HK-2 (cell line): ENCODE results near the gene PXN.
"Not testable (repeated sequence)": the region's sequence is repeated elsewhere in the genome, so short reads cannot be mapped to it uniquely, and the experiment has no call there.

Experiments used
- DNase-seq: peaks from one replicate; pipeline ENCODE4 v3.0.0-alpha.2; 2018; ENCODE audit not compliant: unreplicated experiment

The PXN gene

DNA sequence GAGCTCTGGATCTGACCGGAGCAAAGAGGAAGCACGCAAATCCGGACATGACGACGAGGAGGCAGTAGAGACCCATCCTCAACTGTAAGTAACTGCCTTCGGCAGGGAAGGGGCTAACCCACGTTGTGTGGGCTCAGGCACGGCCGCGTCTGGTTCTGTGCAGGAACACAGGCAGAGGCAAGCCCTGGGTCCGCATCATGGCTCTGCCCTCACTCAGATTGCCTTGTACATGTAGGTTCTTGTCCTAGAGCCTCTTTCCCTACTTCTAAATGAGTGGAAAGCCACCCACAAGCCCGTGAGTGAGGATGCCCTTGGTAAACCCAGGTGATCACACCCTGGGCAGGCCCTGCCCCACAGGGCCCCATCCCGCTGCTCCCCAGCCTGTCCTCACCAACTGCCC lies 55.7 kb downstream of the PXN start:
- DNase-seq = no peak

DNA sequence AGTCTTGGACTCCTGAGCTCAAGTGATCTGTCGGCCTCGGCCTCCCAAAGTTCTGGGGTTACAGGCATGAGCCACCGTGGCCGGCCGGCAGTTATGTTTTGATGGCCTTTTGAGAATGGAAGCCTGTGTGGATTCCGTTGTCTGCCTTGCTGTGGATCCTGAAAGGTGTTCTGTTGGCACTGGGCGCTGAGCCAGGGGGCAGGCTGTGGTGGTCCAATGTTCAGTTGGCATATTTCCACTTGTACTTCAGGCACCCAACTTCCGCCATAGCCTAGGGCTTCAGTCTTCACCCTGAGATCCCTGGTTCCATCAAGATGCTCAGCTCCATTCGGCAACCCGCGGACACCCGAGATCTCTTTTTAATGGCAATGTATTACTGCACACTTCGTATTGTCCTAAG lies 58.3 kb downstream of the PXN start:
- DNase-seq = no peak

DNA sequence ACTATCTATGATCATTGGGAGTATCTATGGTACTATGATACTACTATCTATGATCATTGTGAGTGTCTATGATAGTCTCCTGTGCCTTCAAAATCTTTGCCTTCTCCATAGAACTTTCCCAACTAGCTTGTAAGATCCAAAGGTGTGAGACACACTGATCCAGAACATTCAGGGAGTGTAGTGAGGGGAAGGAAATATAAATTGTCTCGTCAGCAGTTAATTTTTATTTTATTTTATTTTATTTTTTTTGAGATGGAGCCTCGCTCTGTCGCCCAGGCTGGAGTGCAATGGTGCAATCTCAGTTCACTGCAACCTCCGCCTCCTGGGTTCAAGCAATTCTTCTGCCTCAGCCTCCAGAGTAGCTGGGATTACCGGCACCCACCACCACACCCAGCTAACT lies 58.7 kb downstream of the PXN start:
- not testable (repeated sequence) for DNase-seq

DNA sequence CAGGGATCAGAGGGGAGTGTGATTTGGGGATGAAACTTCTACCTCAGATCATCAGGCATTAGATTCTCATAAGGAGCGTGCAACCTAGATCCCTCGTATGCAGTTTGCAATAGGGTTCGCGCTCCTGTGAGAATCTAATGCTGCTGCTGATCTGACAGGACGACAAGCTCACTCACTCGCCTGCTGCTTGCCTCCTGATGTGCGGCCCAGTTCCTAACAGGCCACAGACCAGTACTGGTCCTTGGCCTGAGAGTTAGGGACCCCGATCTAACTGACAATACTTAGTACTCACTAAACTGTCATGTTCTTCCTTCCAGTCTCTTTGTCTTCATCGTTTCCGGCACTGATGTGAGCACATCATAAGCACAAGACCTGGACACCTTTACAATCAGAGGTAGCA lies 59.3 kb downstream of the PXN start:
- DNase-seq = no peak

DNA sequence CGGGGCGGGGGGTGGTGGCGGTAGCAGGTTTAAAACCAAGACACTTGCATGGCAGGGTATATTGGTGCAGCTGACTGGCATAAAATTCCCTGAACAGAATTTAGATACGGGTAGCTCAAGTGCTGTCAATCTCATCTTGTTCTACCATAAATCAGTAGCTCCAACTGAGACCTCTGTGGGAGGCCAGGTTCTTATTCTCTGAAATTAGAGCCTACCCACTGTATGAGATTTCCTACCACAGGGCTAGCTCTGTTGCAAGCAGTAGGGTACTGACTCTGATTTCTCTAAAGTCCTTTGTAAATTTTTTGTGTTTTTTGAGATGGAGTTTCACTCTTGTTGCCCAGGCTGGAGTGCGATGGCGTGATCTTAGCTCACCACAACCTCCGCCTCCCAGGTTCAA lies 61.4 kb downstream of the PXN start:
- DNase-seq = no peak

DNA sequence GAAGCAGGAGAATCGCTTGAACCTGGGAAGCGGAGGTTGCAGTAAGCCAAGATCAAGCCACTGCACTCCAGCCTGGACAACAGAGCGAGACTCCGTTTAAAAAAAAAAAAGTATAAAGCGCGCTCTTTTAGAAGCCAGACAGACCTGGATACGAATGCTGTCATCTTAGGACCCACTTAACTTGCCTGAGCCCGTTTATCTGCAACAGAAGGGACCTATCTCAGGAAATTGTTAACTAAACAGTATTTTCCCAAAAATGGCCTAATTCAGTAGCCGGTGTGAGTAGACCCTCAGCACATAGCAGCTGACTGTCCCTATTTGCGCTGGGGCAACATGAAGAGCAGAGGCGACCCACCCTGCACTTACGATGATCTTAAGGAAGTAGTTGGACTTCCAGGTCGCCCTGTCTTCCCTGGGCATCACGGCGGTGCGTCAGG lies 65.1 kb downstream of the PXN start:
- DNase-seq = no peak

DNA sequence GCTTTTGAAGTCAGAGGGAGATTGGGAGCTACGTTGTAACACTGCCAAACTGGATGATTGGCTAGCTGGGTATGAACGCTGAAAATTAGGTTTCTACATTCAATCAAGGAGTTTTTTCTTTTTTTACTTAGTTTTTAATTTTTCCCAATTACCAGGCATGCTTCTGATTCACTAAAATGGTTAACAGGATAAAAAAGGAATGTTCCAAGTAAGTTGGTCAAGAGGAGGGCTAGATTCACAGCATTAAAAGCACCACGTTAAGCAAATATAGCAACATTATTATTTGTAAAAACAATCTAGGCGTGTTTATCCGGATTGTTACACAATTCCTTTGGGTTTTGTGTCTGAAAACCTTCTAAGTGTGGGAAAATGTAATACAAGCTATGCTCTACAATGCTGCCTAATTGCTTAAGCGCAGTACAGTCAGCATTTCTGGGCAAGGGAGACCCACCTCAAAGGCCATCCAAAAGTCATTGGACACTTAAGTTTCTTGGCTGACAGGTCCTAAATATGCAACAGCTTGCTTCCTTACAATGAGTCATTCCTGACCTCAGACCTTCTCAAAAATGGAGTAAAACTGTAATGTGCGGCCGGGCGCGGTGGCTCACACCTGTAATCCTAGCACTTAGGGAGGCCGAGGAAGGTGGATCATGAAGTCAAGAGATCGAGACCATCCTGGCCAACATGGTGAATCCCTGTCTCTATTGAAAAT lies 65.8 kb downstream of the PXN start:
- DNase-seq = no peak

DNA sequence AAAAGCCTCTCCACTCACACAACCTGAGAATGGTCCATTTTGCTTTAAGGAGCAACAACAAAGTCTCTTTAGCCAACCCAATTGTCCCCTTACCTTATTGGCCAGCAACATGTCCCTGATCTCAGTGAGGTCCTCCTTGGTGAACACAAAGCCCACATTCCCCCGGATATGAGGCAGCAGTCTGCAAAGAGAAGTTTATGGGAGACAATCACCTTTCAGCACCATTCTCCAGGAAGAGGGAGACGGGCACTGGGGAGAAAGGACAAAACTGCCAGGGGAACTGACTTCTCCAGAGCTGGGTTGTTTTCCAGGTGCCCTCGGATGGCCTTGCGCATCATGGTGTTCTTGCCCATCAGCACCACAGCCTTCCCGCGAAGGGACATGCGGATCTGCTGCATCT lies 66.5 kb downstream of the PXN start:
- no peak for DNase-seq

DNA sequence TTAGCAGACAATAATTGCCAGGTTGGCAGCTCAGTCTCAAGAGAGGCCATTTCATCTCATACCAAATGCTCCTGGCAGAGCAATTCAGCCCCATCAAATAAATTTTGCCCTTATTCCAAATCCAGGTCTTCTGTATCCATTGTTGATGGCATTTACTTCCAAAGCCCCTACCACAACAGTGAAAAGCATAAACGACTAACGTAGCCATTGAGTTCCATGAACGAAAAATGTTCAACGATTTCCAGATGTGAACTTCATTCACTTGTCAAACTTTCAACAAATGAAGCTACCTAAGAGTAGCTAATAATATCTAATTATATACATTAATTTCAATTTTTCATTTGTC lies 68.0 kb downstream of the PXN start:
- DNase-seq = no peak

DNA sequence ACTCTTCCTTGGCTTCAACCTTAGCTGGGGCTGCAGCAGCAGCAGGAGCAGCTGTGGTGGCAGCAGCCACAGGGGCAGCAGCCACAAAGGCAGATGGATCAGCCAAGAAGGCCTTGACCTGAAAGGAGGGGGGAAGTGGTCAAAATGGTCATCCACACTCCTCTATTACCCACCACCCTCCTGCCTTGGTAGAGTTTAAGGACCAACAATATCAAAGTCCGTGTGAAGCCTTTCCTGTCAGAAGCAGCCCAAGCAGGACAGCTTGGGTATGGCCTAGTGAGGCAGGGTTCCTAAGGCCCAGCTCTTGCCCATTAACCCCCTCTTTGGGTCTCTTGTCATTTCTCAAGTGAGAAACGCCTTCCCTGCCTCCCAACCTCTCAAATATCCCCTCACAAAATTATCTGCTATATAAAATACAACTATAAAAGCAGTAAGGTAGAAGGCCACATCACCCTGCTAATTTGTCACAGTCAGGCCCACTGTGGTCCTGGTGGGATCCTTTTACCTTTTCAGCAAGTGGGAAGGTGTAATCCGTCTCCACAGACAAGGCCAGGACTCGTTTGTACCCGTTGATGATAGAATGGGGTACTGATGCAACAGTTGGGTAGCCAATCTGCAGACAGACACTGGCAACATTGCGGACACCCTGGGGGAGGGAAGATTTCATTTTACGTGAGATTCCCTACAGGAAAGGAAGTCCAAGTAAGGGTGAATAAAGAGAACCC lies 68.6 kb downstream of the PXN start:
- not testable (repeated sequence) for DNase-seq

DNA sequence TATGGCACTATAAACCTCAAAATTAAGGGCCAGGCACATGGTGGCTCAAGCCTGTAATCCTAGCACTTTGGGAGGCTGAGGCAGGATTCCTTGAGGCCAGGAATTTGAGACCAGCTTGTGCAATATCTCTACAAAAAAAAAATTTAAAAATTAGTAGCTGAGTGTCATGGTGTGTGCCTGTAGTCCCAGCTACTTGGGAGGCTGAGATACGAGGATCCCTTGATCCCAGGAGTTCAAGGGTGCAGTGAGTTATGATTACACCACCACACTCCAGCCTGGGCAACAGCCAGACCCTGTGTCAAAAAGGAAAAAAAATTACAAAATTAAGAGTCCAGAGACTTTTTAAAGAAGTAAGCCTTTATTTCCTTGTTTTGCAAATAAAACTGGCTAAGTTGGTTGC lies 69.2 kb downstream of the PXN start:
- DNase-seq = no peak

DNA sequence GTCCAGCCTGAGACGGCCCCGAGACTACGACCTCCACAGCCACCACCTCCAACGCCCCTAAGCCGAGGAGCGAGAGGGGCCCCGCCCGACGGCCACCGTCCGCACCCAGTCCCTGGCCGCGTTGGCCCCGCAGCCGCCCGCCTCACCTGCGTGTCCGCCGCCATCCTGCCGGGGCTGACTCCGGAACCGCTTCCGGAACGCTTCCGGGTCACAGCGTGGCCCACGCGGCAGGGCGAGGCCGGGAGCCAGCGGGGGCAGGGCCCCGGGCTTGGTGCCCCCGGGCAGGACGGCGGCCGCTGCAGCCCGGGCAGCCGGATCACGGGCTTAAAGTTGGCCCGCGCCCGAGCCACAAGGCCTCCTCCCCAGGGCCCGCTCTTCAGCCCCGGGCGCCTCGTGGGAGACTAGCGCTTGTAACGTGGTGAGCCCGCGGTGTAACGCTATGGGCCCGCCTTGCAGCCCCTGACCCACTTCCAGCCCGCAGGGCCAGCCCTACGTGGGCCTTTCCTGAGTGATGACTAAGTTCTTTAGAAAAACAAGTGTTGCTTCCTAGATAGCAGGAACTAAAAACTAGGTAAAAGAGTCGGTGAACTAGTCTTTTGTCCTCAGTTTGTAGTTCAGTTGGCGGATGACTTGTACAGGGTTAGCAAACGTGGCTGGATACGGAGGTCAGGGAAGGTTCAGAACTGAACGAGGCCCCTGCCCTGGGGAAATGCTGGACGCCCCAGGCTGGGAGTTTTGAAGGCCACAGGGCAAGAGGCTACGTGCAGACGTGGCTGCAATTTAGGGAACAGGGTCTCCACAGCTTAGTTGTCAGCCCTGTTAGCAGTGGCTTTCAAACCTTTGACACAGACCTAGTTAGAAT lies 70.8 kb downstream of the PXN start, which contains the start of gene GCN1:
TSS of gene GCN1 (minus strand) at position 182 of the 862 bp plus-strand sequence. CDS start at position 164, 18 bp downstream.
- DNase-seq = peak; percentile 89

DNA sequence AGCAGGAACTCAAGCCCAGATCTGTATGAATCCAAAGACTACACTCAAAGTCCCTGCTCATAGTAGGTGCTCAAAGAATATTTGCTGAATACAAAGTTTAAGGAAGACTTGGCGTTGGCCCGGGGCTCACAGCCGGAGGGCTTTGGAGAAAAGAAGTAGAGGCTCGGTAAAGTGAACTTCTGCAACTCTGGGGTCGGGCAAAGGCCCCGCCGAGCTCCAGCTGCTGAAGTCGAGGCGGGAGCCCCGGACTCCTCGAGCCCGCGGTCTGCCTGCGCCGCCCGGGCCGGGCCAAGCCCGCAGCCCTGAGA lies 71.3 kb downstream of the PXN start:
- DNase-seq = no peak

DNA sequence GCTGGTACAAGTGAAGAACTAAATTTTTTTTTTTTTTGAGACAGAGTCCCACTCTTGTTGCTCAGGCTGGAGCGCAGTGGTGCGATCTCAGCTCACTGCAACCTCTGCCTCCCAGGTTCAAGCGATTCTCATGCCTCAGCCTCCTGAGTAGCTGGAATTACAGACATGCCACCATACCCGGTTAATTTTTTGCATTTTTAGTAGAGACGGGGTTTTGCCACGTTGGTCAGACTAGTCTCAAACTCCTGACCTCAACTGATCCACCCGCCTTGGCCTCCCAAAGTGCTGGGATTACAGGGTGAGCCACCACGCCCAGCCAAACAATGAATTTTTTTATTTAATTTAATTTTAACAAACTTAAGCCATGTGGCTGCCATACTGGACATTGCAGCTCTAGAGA lies 72.2 kb downstream of the PXN start:
- not testable (repeated sequence) for DNase-seq

DNA sequence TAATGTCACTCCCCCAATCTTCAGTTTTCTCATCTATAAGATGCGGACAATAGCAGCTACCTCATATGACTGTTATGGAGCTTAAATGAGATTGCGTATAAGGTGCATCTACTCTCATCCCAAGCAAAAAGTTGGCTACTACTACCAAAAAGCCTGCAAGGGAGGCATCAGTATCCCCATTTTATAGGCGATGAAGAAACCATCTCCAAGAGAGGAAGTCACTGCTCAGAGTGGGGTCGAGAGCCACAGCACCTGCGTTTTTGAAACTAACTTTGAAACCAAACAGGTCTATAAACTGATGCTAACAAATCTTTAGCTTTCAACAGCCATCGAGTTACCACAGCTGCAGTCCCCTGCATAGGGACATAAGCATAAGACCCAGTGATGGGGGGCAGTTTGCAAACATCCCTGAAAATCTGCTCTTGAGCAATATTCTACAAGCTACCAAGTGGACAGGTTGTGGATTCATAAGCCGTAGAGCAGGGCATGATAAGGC lies 74.5 kb downstream of the PXN start:
- DNase-seq = no peak

DNA sequence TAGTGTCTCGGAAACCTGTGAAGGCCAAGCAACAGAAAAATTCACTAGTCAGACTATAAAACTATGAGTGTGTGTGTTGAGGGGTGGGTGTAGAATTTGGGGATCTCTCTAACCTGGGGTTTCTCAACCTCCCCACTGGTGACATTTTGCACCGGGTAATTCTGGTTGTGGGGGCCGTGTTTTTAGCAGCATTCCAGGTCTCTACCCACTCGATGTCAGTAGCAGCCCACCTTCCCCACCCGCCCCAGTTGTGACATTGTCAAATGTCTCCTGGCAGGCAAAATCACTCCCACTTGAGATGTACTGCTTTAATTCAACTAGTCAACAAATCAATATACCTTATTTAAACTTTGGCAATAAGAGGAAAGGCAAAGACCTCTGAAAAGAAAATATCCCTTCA lies 75.1 kb downstream of the PXN start:
- no peak for DNase-seq

DNA sequence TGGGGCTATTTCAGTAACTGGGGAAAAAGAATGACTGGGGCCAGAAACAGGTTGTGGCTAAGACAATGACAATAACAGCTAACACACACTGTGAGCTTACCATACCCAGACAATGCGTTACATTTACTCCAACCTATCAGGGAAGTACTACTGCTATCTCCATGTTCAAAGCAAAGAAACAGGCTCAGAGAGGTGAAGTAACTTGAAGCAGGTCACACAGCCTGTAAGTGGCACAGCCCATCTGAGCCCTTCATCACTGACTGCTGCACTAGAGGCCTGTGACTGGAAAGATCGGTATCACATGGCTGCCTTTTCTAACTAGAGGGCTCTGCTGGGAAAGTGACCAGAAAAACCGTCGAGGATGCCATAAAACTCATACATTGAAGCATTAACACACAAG lies 78.9 kb downstream of the PXN start:
- no peak for DNase-seq

DNA sequence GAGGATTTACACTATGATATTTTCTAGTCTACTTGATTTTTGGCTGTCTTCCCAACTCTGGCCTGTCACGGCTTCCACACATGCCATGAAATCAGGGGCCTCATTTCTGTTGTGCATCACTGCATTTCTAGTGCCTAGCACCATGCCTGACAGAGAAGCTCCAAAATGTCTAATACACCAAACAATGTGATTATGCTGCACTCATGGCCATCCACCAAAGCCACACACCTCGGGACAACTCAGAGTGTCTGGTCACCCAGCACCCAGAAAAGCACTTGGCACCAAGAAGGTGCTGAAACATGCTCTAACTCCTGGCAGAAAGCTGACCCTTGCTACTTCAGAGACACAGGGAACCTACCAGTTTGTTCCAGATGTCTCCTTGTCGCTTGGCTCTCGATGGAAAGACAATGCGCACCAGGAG lies 82.3 kb downstream of the PXN start:
- peak; percentile 62 for DNase-seq

DNA sequence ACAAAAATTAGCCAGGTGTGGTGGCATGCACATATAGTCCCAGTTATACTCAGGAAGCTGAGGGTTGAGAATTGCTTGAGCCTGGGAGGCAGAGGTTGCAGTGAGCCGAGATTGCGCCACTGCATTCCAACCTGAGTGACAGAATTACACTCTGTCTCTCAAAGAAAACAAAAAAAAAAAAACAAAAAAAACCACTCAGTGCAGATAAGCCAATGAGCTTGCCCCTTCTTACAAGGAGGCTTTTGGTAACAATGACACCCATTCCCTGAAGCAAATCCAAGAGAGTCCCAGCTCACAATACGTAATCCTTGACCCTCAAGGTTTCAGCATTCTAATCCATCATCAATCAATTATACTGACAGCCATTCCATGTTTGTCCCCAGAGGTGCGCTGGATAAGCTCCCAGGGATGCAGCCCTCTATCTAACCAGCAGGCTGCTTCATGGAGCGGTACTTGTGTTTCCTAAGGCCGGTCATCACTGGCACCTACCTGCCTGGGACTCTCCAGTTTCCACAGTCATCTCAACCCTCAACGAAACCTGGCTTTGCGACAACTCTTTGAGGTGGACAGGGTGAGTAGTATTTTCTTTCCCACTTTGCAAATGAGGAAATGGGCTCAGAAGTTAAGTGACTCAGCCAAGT lies 83.4 kb downstream of the PXN start:
- peak; percentile 62 for DNase-seq

DNA sequence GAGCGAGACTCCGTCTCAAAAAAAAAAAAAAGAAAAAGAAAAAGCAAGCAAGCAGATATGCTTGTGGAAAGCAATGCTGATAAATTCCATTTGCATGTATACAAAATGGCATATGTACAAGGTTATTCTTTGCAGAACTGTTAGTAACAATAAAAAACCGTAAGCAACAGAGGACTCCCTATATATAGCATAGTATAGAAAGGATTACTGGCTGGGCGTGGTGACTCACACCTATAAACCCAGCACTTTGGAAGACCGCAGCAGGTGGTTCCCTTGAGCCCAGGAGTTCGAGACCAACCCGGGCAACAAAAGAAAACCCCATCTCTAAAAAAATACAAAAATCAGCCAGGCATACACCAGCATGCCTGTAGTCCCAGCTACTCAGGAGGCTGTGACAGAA lies 84.6 kb downstream of the PXN start:
- no peak for DNase-seq

DNA sequence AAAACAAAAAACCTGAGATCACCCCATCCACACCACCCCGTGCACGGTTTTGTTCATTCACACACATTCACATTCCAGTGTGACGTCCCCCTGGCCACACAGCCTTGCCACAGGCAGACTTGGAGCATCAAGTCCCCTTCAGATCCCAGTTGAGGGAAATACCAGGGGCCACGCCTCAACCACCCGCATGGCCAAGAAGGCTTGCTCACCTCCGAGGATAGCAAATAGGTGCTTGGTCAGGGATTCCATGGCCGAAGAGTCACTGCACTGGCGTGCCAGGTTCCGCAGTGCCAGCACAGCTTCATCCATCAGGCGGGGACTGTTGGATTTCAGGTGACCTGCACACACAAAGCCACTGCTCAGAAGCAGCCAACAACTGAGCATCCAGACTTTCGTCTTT lies 90.0 kb downstream of the PXN start:
- no peak for DNase-seq

DNA sequence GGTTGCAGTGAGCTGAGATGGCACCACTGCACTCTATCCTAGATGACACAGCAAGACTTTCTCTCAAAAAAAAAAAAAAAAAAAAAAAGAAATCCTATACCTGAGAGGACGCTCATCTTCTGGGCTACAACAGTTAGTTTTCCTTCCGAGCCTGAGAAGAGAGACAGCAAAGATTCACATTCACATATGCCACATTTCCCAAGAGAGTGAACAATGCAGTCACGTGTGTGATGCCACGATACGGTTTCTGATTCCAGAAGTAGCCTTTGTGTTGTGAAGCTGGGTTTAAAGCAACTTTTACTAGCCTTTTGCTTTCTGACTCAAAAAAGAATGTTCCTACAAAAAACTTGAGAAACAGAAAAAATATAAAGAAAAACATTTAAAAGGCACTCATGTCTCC lies 90.5 kb downstream of the PXN start:
- DNase-seq = no peak
